Hematopoietic multipotent progenitor cell (in vitro differentiated cells): ENCODE measurements around the gene MRTFA. TPM values are rescaled to one million over a fixed set of nuclear protein-coding genes. Genes with fewer than 3 reads are reported as not detected.

Experiments
- DNase-seq, 3 donors: peaks; one replicate each; pipeline ENCODE4 v3.0.0-alpha.2; 2011 to 2015; ENCODE audit warnings: low read depth in 2 of 3, low spot score in 2 of 3
- total RNA-seq: library from RNA; depleted of rRNA; stranded (reverse); fragments of >200 nt; gene quantifications from one replicate; pipeline ENCODE4 v1.2.3, GENCODE V29; 2012

Gene MRTFA
- total RNA-seq, 1 donor, result 84.3 TPM

- peak in 1 of 3 donors; percentile 15 for DNase-seq
Measured at GRCh38 chr22:40477683-40478337, 158.7 kb downstream of the MRTFA start.

- DNase-seq, result no peak
Measured at GRCh38 chr22:40476341-40476740, 160.2 kb downstream of the MRTFA start.

- no peak for DNase-seq
Measured at GRCh38 chr22:40473703-40474102, 162.8 kb downstream of the MRTFA start.

GRCh38 chr22:40472579-40472978, 163.9 kb downstream of the MRTFA start:
- no peak for DNase-seq

GRCh38 chr22:40472051-40472450, 164.5 kb downstream of the MRTFA start:
- DNase-seq, result no peak

GRCh38 chr22:40469181-40469580, 167.3 kb downstream of the MRTFA start:
- no peak for DNase-seq

GRCh38 chr22:40468616-40469015, 167.9 kb downstream of the MRTFA start:
- DNase-seq, result no peak

GRCh38 chr22:40466976-40467375, 169.5 kb downstream of the MRTFA start:
- DNase-seq, result no peak

- peak in 2 of 3 donors; percentile 62 to 63 for DNase-seq
Measured at GRCh38 chr22:40463683-40464082, 172.8 kb downstream of the MRTFA start.

GRCh38 chr22:40463017-40463631, 173.4 kb downstream of the MRTFA start:
- peak; percentile 28 to 92 (median 85) for DNase-seq

GRCh38 chr22:40462195-40462984, 174.1 kb downstream of the MRTFA start:
- DNase-seq, result peak in 2 of 3 donors; percentile 29 to 31

- no peak for DNase-seq
Measured at GRCh38 chr22:40453671-40454070, 182.8 kb downstream of the MRTFA start.

- DNase-seq, result no peak
Measured at GRCh38 chr22:40452730-40453487, 183.6 kb downstream of the MRTFA start.

GRCh38 chr22:40451210-40451609, 185.3 kb downstream of the MRTFA start:
- no peak for DNase-seq

GRCh38 chr22:40450616-40451015, 185.9 kb downstream of the MRTFA start:
- no peak for DNase-seq

GRCh38 chr22:40449676-40450035, 186.9 kb downstream of the MRTFA start:
- no peak for DNase-seq

- DNase-seq, result no peak
Measured at GRCh38 chr22:40446203-40446602, 190.3 kb downstream of the MRTFA start.

- no peak for DNase-seq
Measured at GRCh38 chr22:40444178-40444831, 192.2 kb downstream of the MRTFA start.

- no peak for DNase-seq
Measured at GRCh38 chr22:40443732-40444131, 192.8 kb downstream of the MRTFA start.

- no peak for DNase-seq
Measured at GRCh38 chr22:40441761-40442390, 194.6 kb downstream of the MRTFA start.
